Liver (tissue), 9 donors: ENCODE data around the gene RAI14. TPM values are rescaled to one million over a fixed set of nuclear protein-coding genes. Genes with fewer than 3 reads are reported as not detected.

Experiments used
- DNase-seq: peaks from one replicate; pipeline ENCODE4 v3.0.0-alpha.2; 2017; ENCODE audit warnings: low spot score
- H3K27ac ChIP-seq, 2 donors: one replicate each; pipeline ENCODE4 v1.7.0; 2013; ENCODE audit warnings: inconsistent platforms in 2 of 2, low read length in 2 of 2, control low read depth in 1 of 2, low read depth in 1 of 2, mild to moderate bottlenecking in 1 of 2
- H3K27me3 ChIP-seq, 4 donors: one replicate each; pipeline versions ENCODE4 v1.6.1 to v1.7.0; 2013; ENCODE audit warnings: low read length in 3 of 4, inconsistent platforms in 1 of 4, mild to moderate bottlenecking in 1 of 4, moderate library complexity in 1 of 4; ENCODE audit not compliant: control insufficient read depth in 4 of 4, insufficient read depth in 4 of 4
- H3K36me3 ChIP-seq, 4 donors: one replicate each; pipeline versions ENCODE4 v1.6.1 to v1.7.0; 2013; ENCODE audit warnings: low read length in 3 of 4, mild to moderate bottlenecking in 3 of 4, low read depth in 1 of 4, moderate library complexity in 1 of 4; ENCODE audit not compliant: control insufficient read depth in 4 of 4, insufficient read depth in 3 of 4
- H3K4me1 ChIP-seq, 4 donors: one replicate each; pipeline versions ENCODE4 v1.6.1 to v1.7.0; 2013; ENCODE audit warnings: low read length in 3 of 4, mild to moderate bottlenecking in 3 of 4, moderate library complexity in 1 of 4; ENCODE audit not compliant: control insufficient read depth in 4 of 4, insufficient read depth in 4 of 4
- H3K4me3 ChIP-seq, 3 donors: one replicate each; pipeline versions ENCODE4 v1.6.1 to v1.7.0; 2013; ENCODE audit warnings: low read length in 3 of 3, control low read depth in 1 of 3, low read depth in 1 of 3, mild to moderate bottlenecking in 1 of 3
- H3K9ac ChIP-seq, 2 donors: one replicate each; pipeline ENCODE4 v1.7.0; 2013; ENCODE audit warnings: low read length in 2 of 2, mild to moderate bottlenecking in 2 of 2, moderate library complexity in 2 of 2, control low read depth in 1 of 2, low read depth in 1 of 2
- H3K9me3 ChIP-seq, 4 donors: one replicate each; pipeline versions ENCODE4 v1.6.1 to v1.7.0; 2013; ENCODE audit warnings: low read length in 3 of 4; ENCODE audit not compliant: control insufficient read depth in 4 of 4
- EGR1 ChIP-seq, 2 donors: IDR thresholded peaks; 2 replicates each; pipeline ENCODE4 v1.6.1; 2016 to 2018; ENCODE audit warnings: antibody characterized with exemption in 2 of 2, low read depth in 2 of 2
- FOXA1 ChIP-seq: IDR thresholded peaks from 2 replicates; pipeline ENCODE4 v1.6.1; 2016; ENCODE audit warnings: antibody characterized with exemption
- FOXA2 ChIP-seq: IDR thresholded peaks from 2 replicates; pipeline ENCODE4 v1.6.1; 2016; ENCODE audit warnings: antibody characterized with exemption
- GABPA ChIP-seq, 2 donors: IDR thresholded peaks in 1 of 2; conservative IDR thresholded peaks in 1 of 2; 2 replicates each; pipeline ENCODE4 v1.6.1; 2016; ENCODE audit warnings: antibody characterized with exemption in 2 of 2, mild to moderate bottlenecking in 1 of 2, moderate library complexity in 1 of 2
- HNF4A ChIP-seq, 2 donors: conservative IDR thresholded peaks; 2 replicates each; pipeline ENCODE4 v1.6.1; 2016; ENCODE audit warnings: antibody characterized with exemption in 2 of 2, mild to moderate bottlenecking in 2 of 2
- HNF4G ChIP-seq: IDR thresholded peaks from 2 replicates; pipeline ENCODE4 v1.6.1; 2016; ENCODE audit warnings: antibody characterized with exemption
- JUND ChIP-seq, 2 donors: IDR thresholded peaks; 2 replicates each; pipeline ENCODE4 v1.6.1; 2016; ENCODE audit warnings: antibody characterized with exemption in 2 of 2
- NR2F2 ChIP-seq: IDR thresholded peaks from 2 replicates; pipeline ENCODE4 v1.6.1; 2016; ENCODE audit warnings: antibody characterized with exemption
- RAD21 ChIP-seq, 2 donors: IDR thresholded peaks; 2 replicates each; pipeline ENCODE4 v1.6.1; 2016; ENCODE audit warnings: antibody characterized with exemption in 2 of 2, mild to moderate bottlenecking in 2 of 2
- RXRA ChIP-seq, 2 donors: IDR thresholded peaks; 2 replicates each; pipeline ENCODE4 v1.6.1; 2017 to 2018; ENCODE audit warnings: antibody characterized with exemption in 2 of 2, mild to moderate bottlenecking in 1 of 2
- SP1 ChIP-seq: IDR thresholded peaks from 2 replicates; pipeline ENCODE4 v1.6.1; 2018; ENCODE audit warnings: antibody characterized with exemption, mild to moderate bottlenecking
- TAF1 ChIP-seq: conservative IDR thresholded peaks from 2 replicates; pipeline ENCODE4 v1.6.1; 2016; ENCODE audit warnings: antibody characterized with exemption, mild to moderate bottlenecking
- YY1 ChIP-seq: IDR thresholded peaks from 2 replicates; pipeline ENCODE4 v1.6.1; 2016; ENCODE audit warnings: antibody characterized with exemption, mild to moderate bottlenecking
- WGBS: extraction: QIAGEN DNeasy Blood & Tissue Kit; methylation state at CpG from one replicate; pipeline ENCODE4 v1.1.7; 2013; 5-methylcytosine and 5-hydroxymethylcytosine counted together
- polyA plus RNA-seq, 2 donors: library from polyadenylated mRNA; stranded (reverse) in 1 of 2; unstranded in 1 of 2; fragments of 200-250 nt in 1 of 2; fragments of >200 nt in 1 of 2; fragmentation: Nextera tagmentation in 1 of 2; extraction: Ambion mirVana in 1 of 2; gene quantifications; one replicate each; pipeline versions ENCODE4 v1.2.1 to v1.2.3, GENCODE V29; 2013 to 2015
- total RNA-seq, 2 donors: library from RNA; depleted of rRNA; stranded (reverse); fragments of >200 nt; gene quantifications; one replicate each; pipeline ENCODE4 v1.2.3, GENCODE V29; 2014
- TF ChIP-seq, protein P1 (sequence below): IDR thresholded peaks from 2 replicates; pipeline ENCODE4 v1.6.1; 2016; ENCODE audit warnings: antibody characterized with exemption
- TF ChIP-seq, protein P2 (sequence below): fragments of 150-350 bp; IDR thresholded peaks from 2 replicates; pipeline ENCODE4 v1.5.1; 2017; ENCODE audit warnings: improper control_type of control experiment, low read depth, low read length; ENCODE audit not compliant: missing input control
- TF ChIP-seq, protein P3 (sequence below): IDR thresholded peaks from 2 replicates; pipeline ENCODE4 v1.6.1; 2016; ENCODE audit warnings: antibody characterized with exemption
- TF ChIP-seq, protein P4 (sequence below): IDR thresholded peaks from 2 replicates; pipeline ENCODE4 v1.6.1; 2016; ENCODE audit warnings: antibody characterized with exemption
- TF ChIP-seq, protein P5 (sequence below): IDR thresholded peaks from 2 replicates; pipeline ENCODE4 v1.6.1; 2016; ENCODE audit warnings: antibody characterized with exemption, mild to moderate bottlenecking
- donor health status: healthy.
- donor health status: healthy.
- donor health status: healthy.
- donor health status: healthy.
- donor health status: healthy.

RAI14 gene
- total and polyA plus RNA-seq, 4 donors: 7.8 to 21.4 (median 11.4) TPM

DNA sequence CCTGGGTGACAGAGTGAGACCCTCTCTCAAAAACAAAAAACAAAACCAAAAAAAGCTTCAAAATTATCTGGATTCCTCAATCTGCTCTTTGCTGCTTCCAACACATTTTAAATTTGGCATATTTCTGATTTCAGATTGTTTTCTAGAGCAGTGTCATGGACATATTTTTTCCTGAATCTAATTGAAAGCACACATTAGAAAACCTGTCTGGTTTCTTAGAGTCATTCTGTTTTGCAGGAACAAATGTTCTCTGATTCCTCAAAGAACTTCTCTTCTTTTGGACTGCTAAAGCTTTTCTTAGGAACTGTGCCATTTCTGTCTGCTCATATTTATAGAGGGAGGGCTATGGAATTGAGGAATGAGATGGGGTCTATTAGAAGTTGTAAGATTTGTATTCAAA is 81.6 kb downstream of the RAI14 start:
- H3K9me3 ChIP-seq: no peaks in the 10 kb centered on the region
- H3K9ac ChIP-seq: no peak overlapping the region
- no peak overlapping the region for H3K27ac ChIP-seq
- DNase-seq: no peak
- TF ChIP-seq FOXA1: no peak
- no peak for TF ChIP-seq HNF4A (conservative IDR thresholded peaks at IDR 0.05)
- peaks cover 4 to 10% (median 8%) of the 10 kb centered on the region in 4 donors for H3K4me1 ChIP-seq
- no peak overlapping the region for H3K4me3 ChIP-seq
- no peaks in the 10 kb centered on the region for H3K36me3 ChIP-seq
- H3K27me3 ChIP-seq: no peaks in the 10 kb centered on the region

DNA sequence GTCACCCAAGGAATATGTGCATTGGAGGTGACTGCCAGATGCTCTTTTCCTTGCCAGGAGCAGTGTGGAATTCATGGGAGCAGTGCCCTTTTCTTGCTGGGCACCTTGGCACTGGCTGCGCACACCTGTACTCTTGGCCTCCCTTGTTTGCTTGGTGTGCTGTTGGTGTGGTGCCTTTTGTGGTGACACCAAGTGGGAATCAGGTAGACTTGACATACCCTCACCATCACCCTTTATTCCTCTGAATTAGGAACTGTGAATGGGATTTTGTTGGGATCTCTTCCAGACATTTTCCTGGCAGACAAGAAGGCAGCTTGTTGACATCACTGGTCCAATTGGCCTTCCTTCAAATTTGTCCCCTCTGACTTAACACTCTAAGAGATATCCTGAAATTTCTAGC is 82.3 kb downstream of the RAI14 start:
- peaks cover 4 to 10% (median 8%) of the 10 kb centered on the region in 4 donors for H3K4me1 ChIP-seq

More for the DNA sequence above, 82.3 kb downstream of the RAI14 start:
- no peak overlapping the region for H3K9ac ChIP-seq
- H3K27me3 ChIP-seq: no peaks in the 10 kb centered on the region
- no peaks in the 10 kb centered on the region for H3K9me3 ChIP-seq
- H3K4me3 ChIP-seq: no peak overlapping the region
- H3K36me3 ChIP-seq: no peaks in the 10 kb centered on the region
- WGBS: 35% methylated on average over 1 of the region's 1 CpG
- H3K27ac ChIP-seq: no peak overlapping the region
- no peak for TF ChIP-seq HNF4G
- TF ChIP-seq GABPA (IDR thresholded peaks at IDR 0.05 in 1 of 2, conservative IDR thresholded peaks at IDR 0.05 in 1 of 2): no peak
- no peak for TF ChIP-seq EGR1 (IDR thresholded peaks at IDR 0.05; ENCODE audit: low read depth in 2 of 2)
- TF ChIP-seq, protein P1, sequence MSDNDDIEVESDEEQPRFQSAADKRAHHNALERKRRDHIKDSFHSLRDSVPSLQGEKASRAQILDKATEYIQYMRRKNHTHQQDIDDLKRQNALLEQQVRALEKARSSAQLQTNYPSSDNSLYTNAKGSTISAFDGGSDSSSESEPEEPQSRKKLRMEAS: no peak
- TF ChIP-seq, protein P2, sequence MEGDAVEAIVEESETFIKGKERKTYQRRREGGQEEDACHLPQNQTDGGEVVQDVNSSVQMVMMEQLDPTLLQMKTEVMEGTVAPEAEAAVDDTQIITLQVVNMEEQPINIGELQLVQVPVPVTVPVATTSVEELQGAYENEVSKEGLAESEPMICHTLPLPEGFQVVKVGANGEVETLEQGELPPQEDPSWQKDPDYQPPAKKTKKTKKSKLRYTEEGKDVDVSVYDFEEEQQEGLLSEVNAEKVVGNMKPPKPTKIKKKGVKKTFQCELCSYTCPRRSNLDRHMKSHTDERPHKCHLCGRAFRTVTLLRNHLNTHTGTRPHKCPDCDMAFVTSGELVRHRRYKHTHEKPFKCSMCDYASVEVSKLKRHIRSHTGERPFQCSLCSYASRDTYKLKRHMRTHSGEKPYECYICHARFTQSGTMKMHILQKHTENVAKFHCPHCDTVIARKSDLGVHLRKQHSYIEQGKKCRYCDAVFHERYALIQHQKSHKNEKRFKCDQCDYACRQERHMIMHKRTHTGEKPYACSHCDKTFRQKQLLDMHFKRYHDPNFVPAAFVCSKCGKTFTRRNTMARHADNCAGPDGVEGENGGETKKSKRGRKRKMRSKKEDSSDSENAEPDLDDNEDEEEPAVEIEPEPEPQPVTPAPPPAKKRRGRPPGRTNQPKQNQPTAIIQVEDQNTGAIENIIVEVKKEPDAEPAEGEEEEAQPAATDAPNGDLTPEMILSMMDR: no peak
- peak in 1 of 2 donors; percentile 20 for TF ChIP-seq RXRA (IDR thresholded peaks at IDR 0.05)
- TF ChIP-seq, protein P3, sequence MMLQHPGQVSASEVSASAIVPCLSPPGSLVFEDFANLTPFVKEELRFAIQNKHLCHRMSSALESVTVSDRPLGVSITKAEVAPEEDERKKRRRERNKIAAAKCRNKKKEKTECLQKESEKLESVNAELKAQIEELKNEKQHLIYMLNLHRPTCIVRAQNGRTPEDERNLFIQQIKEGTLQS: no peak
- peak; percentile 15 for TF ChIP-seq FOXA2
- no peak for TF ChIP-seq SP1
- no peak for TF ChIP-seq JUND (IDR thresholded peaks at IDR 0.05)
- TF ChIP-seq FOXA1: no peak
- TF ChIP-seq, protein P4, sequence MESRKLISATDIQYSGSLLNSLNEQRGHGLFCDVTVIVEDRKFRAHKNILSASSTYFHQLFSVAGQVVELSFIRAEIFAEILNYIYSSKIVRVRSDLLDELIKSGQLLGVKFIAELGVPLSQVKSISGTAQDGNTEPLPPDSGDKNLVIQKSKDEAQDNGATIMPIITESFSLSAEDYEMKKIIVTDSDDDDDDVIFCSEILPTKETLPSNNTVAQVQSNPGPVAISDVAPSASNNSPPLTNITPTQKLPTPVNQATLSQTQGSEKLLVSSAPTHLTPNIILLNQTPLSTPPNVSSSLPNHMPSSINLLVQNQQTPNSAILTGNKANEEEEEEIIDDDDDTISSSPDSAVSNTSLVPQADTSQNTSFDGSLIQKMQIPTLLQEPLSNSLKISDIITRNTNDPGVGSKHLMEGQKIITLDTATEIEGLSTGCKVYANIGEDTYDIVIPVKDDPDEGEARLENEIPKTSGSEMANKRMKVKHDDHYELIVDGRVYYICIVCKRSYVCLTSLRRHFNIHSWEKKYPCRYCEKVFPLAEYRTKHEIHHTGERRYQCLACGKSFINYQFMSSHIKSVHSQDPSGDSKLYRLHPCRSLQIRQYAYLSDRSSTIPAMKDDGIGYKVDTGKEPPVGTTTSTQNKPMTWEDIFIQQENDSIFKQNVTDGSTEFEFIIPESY: no peak
- peak; percentile 12 to 41 for TF ChIP-seq HNF4A (conservative IDR thresholded peaks at IDR 0.05)
- no peak for TF ChIP-seq YY1
- no peak for TF ChIP-seq NR2F2
- peak in 1 of 2 donors; percentile 8 for TF ChIP-seq RAD21 (IDR thresholded peaks at IDR 0.05)
- no peak for TF ChIP-seq TAF1
- TF ChIP-seq, protein P5, sequence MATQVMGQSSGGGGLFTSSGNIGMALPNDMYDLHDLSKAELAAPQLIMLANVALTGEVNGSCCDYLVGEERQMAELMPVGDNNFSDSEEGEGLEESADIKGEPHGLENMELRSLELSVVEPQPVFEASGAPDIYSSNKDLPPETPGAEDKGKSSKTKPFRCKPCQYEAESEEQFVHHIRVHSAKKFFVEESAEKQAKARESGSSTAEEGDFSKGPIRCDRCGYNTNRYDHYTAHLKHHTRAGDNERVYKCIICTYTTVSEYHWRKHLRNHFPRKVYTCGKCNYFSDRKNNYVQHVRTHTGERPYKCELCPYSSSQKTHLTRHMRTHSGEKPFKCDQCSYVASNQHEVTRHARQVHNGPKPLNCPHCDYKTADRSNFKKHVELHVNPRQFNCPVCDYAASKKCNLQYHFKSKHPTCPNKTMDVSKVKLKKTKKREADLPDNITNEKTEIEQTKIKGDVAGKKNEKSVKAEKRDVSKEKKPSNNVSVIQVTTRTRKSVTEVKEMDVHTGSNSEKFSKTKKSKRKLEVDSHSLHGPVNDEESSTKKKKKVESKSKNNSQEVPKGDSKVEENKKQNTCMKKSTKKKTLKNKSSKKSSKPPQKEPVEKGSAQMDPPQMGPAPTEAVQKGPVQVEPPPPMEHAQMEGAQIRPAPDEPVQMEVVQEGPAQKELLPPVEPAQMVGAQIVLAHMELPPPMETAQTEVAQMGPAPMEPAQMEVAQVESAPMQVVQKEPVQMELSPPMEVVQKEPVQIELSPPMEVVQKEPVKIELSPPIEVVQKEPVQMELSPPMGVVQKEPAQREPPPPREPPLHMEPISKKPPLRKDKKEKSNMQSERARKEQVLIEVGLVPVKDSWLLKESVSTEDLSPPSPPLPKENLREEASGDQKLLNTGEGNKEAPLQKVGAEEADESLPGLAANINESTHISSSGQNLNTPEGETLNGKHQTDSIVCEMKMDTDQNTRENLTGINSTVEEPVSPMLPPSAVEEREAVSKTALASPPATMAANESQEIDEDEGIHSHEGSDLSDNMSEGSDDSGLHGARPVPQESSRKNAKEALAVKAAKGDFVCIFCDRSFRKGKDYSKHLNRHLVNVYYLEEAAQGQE: no peak
- DNase-seq: no peak
